ENCODE measurements around the gene TLE1. TPM values are rescaled to one million over a fixed set of nuclear protein-coding genes. Genes with fewer than 3 reads are reported as not detected.

Gene TLE1
- total and polyA plus RNA-seq, 10 of the 15 experiments (the other 5 are each of a cell fraction or from before 2014, with no cell fraction given), result 0.04 to 0.23 (median 0.10) TPM; not detected in 6

DNA sequence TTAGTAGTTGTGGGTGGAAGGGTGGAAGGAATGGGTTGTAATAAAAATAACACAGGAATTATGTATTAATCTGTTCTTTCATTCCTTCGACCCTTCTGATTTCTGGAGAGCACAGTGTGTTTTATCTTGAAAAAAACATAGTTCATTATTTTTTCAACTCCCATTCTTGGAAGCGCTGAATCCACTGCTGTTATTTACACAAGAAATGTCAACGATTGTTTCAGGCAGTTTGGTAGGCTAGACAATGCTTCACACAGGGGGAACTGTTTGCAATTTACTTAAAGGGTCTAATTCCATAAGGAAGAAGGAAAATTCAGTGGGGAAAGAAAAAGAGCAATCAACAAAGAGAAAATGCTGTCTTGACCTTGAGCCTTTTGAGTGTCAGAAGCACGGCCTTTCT is 142.9 kb downstream of the TLE1 start (continued):
- TF ChIP-seq ZNF592 (IDR thresholded peaks at IDR 0.05), result no peak
- TF ChIP-seq RCOR1 (conservative IDR thresholded peaks at IDR 0.05; ENCODE audit: low read depth, low read length), result no peak
- no peak for TF ChIP-seq SPI1 (IDR thresholded peaks at IDR 0.05; ENCODE audit: borderline replicate concordance, insufficient read depth, low read depth, low read length)
- no peak for TF ChIP-seq CHD2 (IDR thresholded peaks at IDR 0.05; ENCODE audit: borderline replicate concordance, low read depth, low read length)
- no peak for TF ChIP-seq EP300 (IDR thresholded peaks at IDR 0.05; ENCODE audit: borderline replicate concordance in 1 of 2, control insufficient read depth in 1 of 2, low read depth in 2 of 2, low read length in 2 of 2)

- CTCF ChIA-PET, result no interaction called here
- ATAC-seq (no peak), FAIRE-seq (no peak), DNase-seq (ENCODE audit: low read depth, low spot score) (no peak)
- in situ Hi-C loops (cut with MboI), result no loop called here
- no TSS peak for BruUV-seq (replicated peaks)
- Histone ChIP-seq H3K4me1 (ENCODE audit: control insufficient read depth, insufficient read depth, low read length) (no peaks in the 10 kb centered on the region), H4K20me1 (ENCODE audit: control insufficient read depth, insufficient read depth) (no peaks in the 10 kb centered on the region), H3K27ac (ENCODE audit: control insufficient read depth, insufficient read depth) (no peak overlapping the region), H3K27me3 (replicated peaks in 1 of 2; ENCODE audit: control insufficient read depth in 2 of 2, insufficient read depth in 2 of 2, low read length in 1 of 2) (no peaks in the 10 kb centered on the region), H3K9ac (ENCODE audit: control insufficient read depth, insufficient read depth, low read length) (no peak overlapping the region), H3K4me3 (no peak overlapping the region), H3K79me2 (ENCODE audit: control insufficient read depth, insufficient read depth, low read length) (no peaks in the 10 kb centered on the region), H3K36me3 (ENCODE audit: control insufficient read depth in 2 of 2, insufficient read depth in 2 of 2, low read length in 1 of 2) (no peaks in the 10 kb centered on the region), H3K4me2 (ENCODE audit: control insufficient read depth, insufficient read depth) (no peak overlapping the region), H3K9me3 (replicated peaks; ENCODE audit: control insufficient read depth, insufficient read depth, low read length) (no peaks in the 10 kb centered on the region), H2AFZ (ENCODE audit: control insufficient read depth, low read depth, low read length) (no peak overlapping the region)
- TF ChIP-seq TARDBP (IDR thresholded peaks at IDR 0.05; ENCODE audit: borderline replicate concordance) (no peak), POLR2AphosphoS2 (IDR thresholded peaks at IDR 0.05; ENCODE audit: low read depth, low read length) (no peak)
- POLR2A ChIA-PET, result no interaction called here
- RAD21 ChIA-PET (ENCODE audit: unreplicated experiment), result no interaction called here
- SMC1A ChIA-PET (ENCODE audit: uncharacterized antibody, unreplicated experiment), result interaction anchor here (0.6 kb wide), 1 partner anchor 819 kb away, joined by 3 read pairs; no protein-coding TSS in a partner anchor
- intact Hi-C loops (cut with micrococcal nuclease; ENCODE audit: unreplicated experiment), result no loop called here
- WGBS (ENCODE audit: insufficient coverage, insufficient replicate concordance, low lambda C conversion rate, missing lambda C conversion rate), result 0% methylated on average over 1 of the region's 1 CpG
These were observed 145.7 kb downstream of the TLE1 start for GRCh38 chr9:81543695-81544094.

Measured in GM12878 (cell line).